ENCODE results near the gene SSTR5. TPM values are rescaled to one million over a fixed set of nuclear protein-coding genes. Genes with fewer than 3 reads are reported as not detected.
"Not testable (repeated sequence)": the region's sequence is repeated elsewhere in the genome, so short reads cannot be mapped to it uniquely, and the experiment has no call there.

SSTR5 gene
- total RNA-seq, 1 donor from 2014 or later: not detected

DNA sequence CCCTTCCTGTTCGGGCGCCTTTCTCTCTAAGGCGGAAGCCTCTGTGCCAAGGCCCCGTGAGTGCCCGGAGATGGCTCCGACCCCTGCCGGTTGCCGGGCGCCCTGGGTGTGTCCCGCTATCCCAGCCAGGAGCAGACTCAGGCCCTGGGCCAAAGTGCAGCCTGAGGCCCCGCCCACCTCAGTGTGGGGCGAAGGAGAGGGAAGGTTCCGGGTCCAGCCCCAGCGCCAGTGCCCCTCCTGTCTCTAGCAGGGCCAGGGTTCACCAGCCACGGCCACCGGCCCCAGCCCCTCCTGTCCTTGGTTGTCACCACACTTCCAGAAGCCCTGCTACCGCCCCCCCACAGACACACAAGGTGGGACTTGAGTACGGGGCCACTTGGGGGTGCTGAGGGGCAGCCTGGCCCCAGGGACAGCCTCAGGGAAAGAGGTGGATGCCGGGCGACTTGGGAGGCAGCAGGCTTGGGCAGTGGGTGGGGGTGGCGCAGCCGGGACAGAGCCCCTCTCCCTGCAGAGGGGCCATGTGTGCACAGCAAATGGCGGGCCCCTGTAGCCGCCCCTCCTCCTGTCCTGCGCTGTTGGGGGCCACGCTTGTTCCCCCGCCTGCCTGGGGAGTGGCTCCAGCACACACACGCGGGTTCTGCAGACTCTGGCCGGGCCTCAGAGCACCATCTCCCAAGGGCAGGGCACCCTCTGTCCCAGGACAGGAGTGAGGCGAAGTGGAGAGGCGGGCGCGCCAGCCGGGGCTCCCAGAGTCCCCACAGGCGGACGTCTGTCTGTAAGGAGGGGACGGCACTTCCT is 17.5 kb downstream of the SSTR5 start:
- intact Hi-C loops (cut with micrococcal nuclease): no loop called here

DNA sequence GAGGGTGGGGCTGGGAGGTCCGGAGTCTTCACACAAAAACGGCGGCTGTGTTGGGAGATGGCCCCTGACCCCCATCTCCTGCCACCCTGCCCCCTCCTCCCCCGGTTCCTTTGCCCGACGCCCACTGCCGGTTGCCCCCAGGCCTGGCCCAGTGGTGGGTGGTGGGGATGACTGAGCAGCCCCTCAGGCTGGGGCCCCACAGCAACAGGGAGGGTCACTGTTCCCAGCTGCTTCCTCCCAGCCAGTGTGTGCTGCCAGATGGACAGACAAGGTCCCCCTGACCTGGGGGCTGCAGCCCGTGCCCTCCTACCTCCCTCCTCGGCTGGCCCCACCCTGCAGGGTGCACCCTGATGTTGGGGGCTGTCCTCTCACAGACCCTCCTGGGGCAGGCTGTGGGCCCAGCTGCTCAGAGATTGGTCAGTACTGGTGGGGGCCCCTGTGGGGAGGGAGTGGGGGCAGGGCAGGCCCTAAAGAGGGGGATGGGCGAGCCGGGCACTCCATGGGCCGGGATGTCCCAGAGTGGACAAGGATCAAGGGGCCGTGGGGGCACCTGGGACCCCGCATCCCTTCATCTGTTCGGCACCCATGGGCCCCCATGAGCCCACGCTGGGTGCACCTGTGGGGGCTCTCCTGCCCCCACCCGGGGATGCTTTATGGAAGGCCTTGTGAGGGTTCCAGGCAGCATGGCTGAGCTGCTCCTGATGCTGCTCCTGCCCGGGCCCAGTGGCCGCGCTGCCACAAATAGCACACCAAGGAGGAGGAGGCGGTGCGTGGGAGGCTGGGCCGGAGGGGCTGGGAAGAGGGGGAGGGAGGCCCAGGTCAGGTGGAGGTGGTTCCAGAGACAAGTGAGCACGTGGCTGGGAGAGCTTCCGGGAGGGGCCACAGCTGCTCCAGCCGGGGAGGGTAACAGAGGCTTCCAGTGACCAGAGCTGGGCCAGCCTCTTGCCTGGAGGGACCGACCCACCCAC is 18.4 kb downstream of the SSTR5 start:
- intact Hi-C loops (cut with micrococcal nuclease): no loop called here

DNA sequence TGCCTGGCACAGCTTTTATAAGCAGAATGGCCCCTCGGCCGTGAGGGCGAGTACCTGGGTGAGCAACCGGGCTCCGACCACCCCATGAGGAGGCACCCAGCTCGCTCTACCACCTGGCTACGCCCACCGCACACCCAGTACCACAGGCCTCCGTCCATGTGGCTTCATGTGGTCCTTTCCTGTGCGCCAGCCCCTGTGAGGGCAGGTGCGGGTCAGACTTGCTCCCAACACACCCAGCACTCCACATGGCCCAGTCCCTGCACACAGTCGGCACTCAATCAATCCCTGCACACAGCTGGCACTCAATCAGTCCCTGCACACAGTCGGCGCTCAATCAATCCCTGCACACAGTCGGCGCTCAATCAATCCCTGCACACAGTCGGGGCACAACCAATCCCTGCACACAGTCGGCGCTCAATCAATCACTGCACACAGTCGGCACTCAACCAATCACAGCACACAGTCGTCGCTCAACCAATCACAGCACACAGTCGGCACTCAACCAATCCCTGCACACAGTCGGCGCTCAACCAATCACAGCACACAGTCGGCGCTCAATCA is 19.5 kb downstream of the SSTR5 start:
- intact Hi-C loops (cut with micrococcal nuclease): no loop called here

DNA sequence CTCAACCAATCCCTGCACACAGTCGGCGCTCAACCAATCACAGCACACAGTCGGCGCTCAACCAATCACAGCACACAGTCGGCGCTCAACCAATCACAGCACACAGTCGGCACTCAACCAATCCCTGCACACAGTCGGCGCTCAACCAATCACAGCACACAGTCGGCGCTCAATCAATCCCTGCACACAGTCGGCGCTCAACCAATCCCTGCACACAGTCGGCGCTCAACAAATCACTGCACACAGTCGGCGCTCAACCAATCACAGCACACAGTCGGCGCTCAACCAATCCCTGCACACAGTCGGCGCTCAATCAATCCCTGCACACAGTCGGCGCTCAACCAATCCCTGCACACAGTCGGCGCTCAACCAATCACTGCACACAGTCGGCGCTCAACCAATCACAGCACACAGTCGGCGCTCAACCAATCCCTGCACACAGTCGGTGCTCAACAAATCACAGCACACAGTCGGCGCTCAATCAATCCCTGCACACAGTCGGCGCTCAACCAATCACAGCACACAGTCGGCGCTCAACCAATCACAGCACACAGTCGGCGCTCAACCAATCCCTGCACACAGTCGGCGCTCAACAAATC is 20.2 kb downstream of the SSTR5 start:
- intact Hi-C loops (cut with micrococcal nuclease): not testable (repeated sequence)

DNA sequence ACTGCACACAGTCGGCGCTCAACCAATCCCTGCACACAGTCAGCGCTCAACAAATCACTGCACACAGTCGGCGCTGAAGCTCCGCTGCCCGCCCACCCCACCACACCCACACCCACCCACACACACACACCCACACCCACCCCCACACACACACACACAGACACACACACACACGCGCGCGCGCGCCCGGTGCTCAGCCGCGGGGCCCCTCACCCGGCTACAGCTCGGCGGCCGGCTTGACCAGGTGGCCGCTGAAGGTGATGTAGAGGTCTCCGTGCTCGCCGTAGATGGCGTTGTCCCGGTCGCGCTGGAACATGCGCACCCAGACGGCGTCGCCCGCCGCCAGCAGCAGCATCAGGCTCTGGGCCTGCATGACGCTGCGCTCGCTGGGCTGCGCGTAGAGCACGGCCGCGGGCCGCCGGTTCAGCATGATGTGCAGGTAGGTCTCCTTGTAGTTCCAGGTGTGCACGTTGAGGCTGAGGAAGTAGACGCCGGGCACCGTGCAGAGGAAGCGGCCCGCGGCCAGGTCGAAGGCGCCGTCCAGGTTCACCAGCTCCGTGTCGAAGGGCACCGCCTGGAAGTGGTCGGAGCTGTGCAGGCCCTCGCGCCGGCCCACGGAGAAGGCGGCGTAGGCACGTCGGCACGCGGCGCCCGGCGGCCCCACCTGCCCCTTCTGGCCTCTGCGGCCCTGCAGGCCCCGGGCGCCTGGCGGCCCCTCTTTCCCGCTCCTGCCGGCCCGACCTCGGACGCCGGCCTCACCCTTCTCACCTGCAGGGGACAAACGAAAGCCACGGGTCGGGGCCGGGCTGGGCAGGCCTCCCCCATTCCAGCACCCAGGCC is 21.0 kb downstream of the SSTR5 start:
- intact Hi-C loops (cut with micrococcal nuclease): no loop called here

DNA sequence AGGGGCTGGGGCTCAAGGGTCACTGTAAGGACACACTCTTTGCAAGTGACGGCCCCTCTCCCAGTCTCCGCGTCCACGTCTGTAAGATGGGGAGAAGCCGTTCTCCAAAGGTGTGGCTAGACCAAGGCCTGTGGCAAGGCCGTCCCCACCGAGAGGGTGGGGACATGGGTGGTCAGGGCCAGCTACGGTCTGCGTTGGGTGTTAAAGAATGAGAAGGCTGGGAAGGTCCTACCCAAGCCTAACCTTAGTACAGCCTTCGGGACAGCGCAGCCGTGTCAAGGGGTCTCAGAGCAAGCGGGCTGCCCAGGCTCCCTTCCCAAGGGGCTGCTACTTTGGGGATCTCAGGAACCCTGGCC is 21.6 kb downstream of the SSTR5 start:
- intact Hi-C loops (cut with micrococcal nuclease): no loop called here

DNA sequence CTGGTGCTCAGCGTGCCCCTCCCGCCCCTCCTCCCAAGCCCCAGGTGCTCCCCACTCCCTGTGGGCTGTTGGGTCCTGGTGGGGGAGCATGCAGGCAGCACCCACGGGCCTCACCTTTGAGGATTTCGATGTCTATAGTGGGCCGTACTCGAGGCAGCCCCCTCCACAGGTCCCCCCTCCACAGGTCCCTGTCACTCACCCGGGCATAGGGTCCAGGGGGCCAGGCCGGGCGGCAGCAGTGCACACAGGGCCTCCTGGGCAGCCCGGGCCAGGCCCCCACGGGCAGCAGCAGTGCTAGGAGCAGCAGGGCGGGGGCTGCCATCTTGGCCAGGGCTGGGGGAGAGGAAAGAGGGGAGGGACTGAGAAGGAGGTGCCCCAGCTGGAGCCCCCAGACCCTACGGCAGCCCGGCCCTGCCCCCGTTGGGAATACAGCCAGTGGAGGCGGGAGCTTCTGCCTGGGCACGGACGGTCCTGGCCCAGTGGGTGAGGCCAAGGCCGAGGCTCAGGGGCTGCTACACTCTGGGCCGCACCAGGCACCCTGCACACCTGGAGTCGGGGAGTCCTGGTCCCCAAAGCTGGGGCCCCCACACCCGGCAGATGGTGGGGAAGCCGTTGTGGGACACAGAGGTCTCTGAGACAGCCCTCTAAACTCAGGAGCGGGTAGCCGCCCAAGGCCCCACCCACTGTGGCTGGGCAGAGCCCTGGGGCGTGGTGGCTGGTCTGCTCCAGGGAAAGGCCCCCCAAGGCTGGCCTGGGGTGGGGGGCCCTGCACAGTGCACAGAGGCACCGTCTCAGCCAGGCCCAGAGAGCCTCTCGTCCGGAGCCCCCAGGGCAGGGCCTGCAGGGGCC is 22.3 kb downstream of the SSTR5 start:
- intact Hi-C loops (cut with micrococcal nuclease): no loop called here

DNA sequence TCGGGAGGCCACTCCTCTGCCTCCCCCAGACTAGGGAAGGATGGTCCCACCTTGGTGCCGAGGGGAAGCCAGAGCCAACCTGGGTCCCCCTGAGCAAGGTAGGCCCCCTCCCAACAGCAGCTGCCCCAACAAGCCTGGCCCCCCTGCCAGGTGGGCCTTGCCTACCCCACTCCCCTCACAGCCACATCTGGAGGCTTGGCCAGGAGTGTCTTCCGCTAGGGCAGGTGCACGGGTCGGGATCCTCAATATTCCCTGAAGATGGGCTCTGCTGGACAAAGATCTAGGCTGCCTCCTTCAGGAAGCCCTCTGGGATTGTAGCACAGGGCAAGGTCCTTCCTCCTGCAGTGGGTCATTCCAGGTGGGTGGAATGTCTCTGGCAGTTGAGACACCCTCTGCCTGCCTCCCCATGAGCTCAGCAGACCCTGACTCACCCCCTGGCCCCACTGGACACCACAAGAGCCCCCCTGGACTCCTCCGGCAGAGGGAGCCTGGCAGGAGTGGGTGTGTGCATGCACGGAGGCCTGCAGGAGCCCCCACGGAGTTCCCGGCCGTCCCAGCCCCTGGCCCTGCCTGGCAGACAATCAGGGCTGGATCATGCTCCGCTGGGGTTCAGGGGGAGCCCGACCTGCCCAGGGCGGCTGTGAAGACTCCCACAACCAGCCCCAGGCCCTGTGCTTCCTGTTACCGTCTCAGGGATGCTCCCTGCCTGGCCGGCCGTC is 23.1 kb downstream of the SSTR5 start:
- intact Hi-C loops (cut with micrococcal nuclease): no loop called here

DNA sequence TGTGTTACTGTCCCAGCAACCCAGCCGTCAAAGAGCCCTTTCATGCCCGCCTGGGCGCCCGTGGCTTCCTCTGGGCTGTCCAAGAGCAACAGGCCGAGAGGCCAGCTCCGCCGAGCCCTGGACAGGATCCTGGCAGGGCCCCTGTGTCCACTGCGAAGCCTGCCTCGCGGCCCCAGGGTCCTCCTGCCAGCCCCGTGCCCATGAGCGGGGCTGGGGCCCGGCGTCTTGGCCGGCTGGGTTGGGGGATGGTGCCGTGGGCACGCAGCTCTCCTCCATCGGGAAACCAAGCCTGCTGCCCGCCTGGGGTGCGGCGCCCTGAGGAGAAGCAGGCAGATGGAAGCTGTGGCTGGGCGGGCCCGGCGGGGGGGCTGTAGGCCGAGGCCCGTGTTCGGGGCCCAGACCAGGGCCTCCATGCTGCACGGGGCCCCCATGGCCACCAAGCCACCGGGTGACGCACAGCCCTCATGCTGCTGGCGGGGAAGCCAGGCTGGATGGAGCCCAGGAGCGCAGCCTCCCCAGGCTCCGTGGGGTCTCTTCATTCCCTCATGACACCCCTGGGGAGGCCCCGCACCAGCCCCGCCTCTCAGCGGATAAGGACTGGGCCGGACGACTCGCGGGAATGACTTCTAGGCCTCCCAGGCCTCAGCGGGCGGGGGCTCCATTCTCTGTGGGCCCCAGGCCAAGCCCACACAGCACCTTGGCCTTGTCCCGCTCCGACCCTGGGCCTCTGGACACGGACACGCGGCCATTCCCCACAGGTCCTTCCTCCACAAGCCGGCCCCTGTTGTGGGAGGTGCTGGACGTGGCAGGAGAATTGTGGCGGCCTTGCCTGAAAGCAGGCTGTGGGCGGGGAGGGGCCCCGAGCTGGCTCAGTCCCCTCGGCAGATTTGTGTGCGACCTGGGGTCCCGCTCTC is 23.9 kb downstream of the SSTR5 start, which contains the start of gene C1QTNF8:
TSS of gene C1QTNF8 (minus strand) at position 76 of the 914 bp plus-strand sequence. CDS start 1,322 bp downstream, outside the sequence.
- intact Hi-C loops (cut with micrococcal nuclease): no loop called here

DNA sequence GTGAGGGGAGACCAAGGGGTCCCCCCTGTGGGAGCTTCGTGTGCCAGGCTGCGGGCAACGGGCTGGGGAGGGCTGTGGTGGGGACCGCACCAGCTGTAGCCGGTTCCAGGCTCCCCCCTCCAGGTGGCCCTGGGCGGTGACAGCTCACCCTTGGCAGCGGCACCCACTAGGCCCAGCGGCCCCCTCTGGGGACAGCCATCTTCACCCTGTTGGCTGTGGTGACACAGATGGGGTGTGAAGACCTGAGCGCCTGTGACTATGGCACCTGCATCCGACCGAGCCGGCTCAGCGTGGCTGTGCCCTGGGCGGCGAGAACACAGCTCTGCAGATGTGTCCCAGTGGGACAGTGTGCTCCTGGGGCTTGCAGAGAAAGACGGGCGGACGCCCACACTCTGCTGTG is 24.6 kb downstream of the SSTR5 start:
- intact Hi-C loops (cut with micrococcal nuclease): no loop called here

DNA sequence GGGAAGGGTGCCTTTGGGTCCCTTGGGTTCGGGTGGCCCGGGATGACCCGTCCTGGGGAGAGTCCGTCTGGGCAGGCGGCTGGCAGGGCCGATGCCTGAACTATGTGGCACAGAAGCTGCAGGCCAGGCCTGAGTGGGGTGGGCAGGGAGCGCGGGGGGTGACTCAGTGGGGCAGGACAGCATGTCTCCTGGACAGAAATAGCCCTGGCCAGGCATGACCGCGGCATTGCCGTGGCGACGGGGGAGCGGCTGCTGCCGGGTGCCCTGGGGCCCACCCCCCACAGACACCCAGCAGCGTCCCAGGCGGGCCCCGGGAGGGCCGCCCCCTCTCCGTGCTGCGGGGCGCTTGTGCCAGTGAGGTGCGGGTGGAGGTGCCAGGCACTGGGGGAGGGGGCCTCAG is 25.3 kb downstream of the SSTR5 start:
- intact Hi-C loops (cut with micrococcal nuclease): no loop called here

DNA sequence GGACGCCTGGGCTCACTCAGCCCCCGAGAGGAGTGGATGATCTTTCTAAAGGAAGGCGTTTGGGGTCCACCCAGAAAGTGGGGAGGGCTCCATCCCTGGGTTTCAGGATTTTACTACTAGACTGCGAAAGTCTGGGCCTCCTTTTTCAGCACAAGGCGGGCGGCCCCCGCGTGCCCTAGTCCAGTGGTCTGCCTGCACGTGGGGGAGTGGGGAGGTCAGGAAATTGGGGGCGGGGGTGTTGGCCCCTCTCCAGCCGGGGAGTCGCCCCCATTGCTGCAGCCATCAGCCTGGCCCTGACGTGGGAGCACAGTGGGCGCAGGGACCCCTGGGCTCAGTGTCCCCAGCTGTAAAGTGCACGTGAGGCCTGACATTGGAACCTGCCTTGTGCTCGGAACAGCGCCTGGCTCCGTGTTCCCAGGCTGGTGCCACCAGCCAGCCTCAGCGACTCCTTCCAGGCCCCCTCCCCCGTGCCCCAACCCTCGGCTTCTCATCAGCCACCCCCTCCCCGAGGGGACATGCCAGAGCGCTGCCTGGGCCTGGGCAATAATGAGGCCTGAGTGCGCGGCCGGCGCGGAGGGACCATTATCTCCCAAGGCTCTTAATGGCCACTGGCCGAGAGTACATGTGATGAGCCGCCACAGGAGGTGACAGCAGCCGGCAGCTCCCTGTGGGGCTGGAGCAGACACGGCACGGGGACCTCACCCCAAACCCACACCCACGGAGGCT is 25.9 kb downstream of the SSTR5 start:
- intact Hi-C loops (cut with micrococcal nuclease): no loop called here

DNA sequence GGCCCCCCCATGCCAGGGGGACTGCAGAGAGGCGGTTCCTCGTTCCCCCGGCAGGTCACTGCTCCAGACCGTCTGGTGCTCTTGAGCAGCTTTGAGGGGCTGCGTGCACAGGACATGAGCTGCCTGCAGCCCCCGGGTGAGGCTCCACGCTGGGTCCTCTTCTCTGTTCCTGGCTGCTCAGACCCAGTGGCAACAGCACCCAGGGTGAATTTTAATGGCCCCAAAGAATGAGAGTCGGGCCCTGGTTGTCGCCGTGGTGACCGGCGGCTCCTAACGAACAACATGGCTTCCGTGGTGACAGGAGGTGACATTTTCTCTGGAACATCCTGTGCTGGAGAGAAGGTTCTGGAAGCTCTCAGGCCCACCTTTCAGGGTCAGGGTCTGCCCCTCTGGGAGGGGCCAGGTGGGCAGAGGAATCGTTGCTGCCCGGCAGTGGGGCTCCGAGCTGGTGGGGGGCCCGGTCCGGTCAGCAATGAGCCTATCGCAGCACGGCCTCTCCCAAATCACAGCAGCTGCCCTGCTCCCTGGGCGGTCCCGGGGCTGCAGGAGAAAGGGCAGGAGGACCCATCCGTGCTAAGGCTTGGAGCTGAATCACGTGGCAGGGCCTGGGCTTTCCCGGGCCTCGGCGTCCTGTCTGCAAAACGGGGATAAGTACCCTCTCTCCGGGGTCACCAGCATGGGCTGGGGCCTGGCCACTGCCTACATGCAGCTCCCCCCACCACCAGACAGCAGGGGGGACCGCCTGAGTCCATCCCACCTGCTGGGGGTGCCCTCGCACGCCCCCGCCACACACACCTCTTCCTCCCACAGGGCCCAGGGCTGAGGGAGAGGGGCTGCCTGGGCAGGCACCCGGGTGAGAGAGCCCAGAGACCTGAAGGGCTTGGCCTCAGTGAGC is 26.9 kb downstream of the SSTR5 start:
- intact Hi-C loops (cut with micrococcal nuclease): no loop called here

DNA sequence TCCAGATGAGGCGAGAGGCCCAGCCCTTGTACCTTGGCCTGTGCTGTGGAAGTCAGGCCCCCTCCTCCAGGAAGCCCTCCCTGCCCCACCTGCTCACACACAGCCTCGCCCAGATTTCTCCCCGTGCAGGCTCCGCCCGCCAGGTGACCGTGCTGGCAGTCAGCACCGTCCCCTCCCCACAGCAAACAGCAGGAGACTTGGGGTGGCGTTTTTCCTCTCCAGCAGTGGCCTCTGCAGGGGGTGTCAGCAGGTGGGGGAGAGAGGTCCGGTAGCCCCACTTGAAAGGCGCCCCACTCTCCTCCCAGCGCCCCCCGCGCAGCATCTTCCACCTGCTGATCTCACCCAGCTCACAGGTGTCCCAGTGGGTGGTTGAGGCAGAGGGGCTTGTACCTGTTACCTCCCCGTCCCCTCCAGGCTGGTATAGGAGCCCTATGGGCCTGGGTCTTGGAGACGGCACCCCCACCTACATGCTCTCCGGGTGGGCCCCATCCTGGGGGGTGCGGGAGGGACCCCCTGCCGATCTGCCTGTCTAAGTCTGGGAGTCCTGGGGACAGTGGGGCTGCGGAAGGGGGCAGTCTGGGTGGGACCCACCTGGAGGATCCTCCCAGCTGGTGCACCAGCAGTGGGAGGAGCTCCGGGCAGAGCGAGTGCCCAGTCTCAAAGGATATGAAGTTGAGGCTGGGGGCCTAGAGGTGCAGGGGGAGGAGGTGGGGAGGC is 27.7 kb downstream of the SSTR5 start:
- intact Hi-C loops (cut with micrococcal nuclease): no loop called here

DNA sequence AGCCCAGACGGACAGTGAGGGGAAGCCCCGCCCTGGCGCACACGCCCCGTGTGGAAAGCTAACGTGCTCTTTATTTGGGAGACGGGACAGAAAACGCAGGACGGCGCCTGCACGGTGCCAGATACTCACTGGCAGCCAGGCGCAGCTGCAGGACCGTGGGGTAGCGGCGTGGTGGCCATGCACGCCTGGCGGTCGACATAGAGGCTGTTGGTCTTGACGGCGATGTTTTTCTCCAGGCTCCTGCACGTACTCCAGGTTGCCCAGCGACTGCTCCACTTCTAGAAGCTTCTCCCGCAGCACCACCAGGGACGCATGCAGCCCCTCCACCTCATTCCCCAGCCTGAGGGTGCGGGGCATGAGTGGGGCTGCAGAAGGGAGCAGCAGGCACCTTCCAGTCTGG is 28.6 kb downstream of the SSTR5 start:
- intact Hi-C loops (cut with micrococcal nuclease): no loop called here
